GM04503 (cell line): ENCODE data around the gene RAB11FIP3.
"Not testable (repeated sequence)": the region's sequence is repeated elsewhere in the genome, so short reads cannot be mapped to it uniquely, and the experiment has no call there.

Source experiments
- DNase-seq: peaks from one replicate; pipeline ENCODE4 v3.0.0-alpha.2; 2012; ENCODE audit warnings: low read depth

Gene RAB11FIP3

DNA sequence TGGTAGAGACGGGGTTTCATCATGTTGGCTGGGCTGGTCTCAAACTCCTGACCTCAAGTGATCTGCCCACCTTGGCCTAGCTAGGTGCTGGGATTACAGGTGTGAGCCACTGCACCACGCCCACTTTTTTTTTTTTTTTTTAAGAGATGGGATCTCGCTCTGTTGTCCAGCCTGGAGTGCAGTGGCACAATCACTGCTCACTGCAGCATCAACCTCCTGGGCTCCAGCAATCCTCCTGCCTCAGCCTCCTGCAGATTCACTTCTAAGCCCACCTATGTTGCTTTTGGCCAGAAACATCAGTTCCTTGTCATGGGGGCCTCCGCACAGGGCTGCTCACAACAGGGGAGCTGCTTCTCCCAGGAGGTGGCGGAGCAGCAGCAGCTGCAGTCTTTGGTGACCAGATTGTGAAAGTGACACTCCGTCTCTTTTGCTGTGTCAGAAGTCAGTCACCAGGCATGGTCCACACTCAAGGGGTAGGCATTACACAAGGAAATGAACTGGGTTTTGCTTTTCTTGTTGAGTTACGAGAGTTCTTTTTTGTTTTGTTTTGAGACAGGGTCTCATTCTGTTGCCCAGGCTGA lies 32.9 kb upstream of the RAB11FIP3 start:
- no peak for DNase-seq

DNA sequence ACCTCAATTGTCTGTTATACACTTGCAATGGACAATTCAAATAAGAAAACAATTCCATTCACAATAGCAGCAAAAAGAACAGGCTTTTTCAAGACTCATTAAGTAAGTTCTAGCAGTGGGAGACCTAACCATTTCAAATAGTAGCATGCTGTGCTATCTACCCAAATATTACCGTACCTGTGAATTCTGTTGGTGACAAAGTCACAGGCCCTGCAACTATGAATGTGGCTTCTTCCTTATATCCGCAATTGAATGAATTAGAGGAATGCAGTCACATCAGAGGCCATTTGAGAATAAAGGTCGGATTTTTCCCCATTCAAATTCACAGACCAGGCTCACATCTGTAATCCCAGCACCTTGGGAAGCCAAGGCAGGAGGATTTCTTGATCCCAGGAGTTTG lies 29.2 kb upstream of the RAB11FIP3 start:
- DNase-seq, result no peak

DNA sequence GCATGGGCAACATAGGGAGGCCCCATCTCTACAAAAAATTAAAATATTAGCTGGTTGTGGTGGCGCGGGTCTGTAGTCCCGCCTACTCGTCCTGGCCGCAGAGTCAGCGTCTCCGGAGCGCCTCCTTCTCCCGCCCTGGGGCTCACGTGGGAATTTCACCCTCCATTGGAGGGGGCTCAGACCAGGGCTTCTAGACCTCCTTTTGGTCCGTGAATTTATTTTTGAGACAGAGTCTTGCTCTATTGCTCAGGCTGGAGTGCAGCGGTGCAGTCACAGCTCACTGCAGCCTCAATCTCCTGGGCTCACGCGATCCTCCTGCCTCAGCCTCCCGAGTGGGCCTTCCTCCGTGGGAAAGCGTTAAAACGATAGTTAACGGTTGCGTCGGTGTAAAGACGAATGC lies 28.8 kb upstream of the RAB11FIP3 start:
- no peak for DNase-seq

DNA sequence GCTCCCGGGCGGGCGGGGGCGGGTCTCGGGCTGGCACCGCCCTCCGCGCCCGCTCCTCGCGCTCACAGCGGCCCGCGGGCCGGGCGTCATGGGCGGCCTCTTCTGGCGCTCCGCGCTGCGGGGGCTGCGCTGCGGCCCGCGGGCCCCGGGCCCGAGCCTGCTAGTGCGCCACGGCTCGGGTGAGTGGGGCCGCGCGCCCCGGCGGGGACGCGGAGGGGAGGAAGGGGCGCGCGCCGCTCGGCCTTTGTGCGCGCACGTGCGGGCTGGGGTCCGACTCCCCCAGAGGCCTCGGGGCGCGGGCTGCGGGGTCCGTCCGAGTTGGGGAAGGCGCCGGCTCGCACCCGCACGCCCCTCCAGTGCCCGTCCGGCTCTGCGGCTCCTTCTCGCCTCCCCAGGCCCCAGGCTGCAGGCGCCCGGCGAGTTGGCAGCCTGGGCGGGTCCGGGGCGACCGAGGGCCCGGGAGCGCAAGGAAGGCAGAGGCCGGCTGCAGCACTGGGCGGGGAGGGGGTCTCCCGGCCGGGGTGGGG lies 28.3 kb upstream of the RAB11FIP3 start, which contains the start of gene NME4:
Gene NME4, plus strand, starts transcription at position 65 of the 527 bp plus-strand sequence. Its CDS starts 24 bp downstream, at position 89.
- DNase-seq, result no peak

DNA sequence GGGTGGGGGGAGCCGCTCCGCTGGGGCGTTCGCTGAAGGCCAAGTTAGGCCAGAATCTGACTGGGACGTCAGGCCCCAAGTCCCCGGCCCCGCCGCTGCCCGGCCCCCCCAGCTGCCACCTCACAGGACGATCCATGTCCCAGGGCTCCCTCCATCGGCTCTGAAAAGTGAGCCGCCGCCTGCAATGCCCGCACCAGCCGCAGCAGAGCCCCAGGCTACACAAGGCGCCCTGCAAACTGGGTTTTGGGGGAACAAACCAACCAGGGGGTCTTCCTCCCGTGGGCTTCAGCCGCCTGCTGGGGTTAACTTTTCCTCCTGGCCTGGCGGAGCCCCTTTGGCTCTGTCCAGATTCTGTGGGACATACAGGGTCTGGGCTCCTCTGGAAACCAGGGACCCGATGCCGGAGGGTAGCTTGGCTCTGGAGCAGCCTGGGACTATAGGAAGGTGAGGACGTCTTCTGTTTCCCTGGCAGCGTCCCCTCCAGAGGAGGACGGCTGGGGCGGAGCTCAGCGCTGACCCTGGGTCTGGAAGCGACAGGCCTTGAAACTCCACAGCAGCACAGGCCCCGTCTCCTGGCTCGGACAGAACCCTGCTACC lies 27.6 kb upstream of the RAB11FIP3 start:
- DNase-seq, result no peak

DNA sequence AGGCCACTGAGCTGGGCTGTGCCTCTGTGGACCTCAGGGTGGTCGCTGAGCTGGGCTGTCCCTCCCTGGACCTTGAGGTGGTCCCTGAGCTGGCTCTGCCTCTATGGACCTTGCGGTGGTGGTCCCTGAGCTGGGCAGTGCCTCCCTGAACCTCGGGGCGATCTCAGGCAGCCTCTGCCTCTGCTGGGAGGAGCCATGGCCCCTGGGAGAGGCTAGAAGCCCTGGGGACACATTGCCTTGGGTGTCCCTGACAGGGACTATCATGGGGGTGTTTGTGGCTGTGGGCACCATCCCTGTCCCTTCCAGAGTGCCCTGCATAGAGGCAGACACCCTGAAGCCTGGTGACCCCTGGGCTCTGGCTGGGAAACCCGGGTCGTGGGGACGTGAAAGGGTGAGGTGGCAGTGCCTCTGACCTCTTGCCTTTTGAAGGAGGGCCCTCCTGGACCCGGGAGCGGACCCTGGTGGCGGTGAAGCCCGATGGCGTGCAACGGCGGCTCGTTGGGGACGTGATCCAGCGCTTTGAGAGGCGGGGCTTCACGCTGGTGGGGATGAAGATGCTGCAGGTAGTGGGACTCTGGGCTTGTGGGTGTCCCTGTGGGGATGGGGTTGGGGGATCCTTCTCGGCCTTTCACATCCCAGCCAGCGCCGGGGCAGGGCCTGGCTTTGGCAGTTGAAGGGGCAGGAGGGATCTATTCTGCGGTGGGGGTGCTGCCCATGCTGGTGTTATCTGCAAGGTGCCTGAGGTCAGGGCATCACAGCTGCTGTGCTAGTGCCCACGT lies 26.7 kb upstream of the RAB11FIP3 start:
- no peak for DNase-seq

DNA sequence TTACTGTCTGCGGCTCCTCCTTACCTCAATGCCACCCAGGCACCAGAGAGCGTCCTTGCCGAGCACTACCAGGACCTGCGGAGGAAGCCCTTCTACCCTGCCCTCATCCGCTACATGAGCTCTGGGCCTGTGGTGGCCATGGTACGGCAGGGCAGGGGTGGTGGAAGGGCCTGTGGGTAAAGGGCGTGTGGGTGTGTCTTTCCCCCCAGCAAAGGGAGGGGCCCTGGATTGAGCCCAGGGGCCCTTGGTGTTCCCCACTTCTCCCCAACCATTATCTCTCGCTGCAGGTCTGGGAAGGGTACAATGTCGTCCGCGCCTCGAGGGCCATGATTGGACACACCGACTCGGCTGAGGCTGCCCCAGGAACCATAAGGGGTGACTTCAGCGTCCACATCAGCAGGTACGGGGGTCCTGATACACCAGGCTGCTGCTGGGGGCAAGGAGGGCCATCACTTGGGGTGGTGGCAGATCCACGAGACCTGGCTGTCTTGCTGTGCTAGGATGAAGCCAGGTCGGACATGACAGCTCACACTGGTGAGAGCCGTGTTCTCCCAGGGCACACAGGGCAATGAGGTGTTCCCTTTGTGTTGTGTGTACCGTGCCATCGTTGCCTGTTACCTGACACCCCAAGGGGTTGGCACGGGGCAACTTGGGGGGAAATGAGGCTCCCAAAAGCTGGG lies 26.0 kb upstream of the RAB11FIP3 start:
- DNase-seq, result no peak

DNA sequence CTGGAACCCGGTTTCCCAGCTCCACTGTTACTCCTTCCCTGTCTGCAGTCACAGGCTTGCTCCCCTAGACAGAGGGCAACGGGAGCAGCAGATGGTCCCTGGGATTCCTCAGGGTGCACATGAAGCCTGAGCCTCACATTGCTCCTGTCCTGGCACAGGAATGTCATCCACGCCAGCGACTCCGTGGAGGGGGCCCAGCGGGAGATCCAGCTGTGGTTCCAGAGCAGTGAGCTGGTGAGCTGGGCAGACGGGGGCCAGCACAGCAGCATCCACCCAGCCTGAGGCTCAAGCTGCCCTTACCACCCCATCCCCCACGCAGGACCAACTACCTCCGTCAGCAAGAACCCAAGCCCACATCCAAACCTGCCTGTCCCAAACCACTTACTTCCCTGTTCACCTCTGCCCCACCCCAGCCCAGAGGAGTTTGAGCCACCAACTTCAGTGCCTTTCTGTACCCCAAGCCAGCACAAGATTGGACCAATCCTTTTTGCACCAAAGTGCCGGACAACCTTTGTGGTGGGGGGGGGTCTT lies 25.3 kb upstream of the RAB11FIP3 start:
- no peak for DNase-seq

DNA sequence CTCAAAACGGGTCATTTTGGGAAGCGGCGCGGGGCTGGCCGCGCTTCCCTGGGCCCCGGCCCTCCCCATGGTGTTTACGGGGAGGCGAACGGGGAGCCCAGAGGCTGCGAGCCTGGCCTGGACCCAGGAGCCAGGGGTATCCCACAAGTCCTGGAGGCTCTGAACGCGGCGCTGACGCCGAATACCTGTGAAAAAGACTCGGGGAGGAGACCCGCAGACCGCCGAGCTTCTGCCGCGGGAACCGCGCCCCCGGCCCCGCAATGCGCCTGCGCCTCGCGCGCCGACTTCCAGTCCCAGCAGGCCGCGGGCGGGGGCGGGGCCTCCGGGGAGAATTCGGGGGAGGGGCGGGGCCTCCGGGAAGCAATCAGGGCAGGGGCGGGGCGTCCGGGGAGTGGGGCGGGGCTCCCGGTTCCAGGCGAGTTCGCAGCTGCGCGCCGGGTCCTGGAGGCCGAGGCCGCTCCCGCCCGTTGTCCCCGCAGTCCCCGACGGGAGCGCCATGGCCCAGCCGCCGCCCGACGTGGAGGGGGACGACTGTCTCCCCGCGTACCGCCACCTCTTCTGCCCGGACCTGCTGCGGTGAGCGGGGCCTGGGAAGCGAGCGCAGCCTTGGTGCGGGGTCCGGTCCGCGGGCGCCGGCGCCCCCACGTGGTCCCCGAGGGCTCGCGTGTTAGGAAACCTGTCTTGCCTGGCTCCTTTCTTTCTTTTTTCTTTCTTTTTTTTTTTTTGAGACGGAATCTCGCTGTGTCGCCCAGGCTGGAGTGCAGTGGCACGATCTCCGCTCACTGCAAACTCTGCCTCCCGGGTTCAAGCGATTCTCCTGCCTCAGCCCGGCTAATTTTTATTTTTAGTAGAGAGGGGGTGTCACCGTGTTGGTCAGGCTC lies 23.7 kb upstream of the RAB11FIP3 start, which contains the start of gene DECR2:
Gene DECR2, plus strand, starts transcription at position 418 of the 881 bp plus-strand sequence. Its CDS starts 79 bp downstream, at position 497.
- no peak for DNase-seq

DNA sequence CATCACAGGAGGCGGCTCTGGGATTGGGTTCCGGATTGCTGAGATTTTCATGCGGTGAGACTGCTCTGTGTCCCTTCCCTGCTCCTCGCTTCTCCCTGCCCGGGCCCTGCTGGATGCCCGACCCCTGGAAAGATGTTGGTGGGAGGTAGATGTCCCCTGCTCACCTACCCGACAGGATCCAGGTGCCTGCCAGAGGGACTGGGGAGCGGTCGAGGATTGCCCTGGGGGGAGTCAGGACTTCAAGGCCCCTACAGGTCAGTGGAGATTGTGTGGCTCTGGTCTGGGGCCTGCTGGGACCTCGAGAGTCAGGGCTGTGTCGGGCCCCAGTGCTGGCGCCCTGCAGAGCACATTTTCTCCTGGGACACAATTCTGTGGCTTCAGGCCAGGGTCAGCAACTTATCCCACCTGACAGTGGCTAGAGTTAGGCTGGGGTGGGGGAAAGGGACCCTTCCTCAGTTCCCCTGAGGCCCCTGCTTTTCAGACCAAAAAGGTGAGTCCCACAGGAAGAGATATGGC lies 20.4 kb upstream of the RAB11FIP3 start:
- DNase-seq, result no peak

DNA sequence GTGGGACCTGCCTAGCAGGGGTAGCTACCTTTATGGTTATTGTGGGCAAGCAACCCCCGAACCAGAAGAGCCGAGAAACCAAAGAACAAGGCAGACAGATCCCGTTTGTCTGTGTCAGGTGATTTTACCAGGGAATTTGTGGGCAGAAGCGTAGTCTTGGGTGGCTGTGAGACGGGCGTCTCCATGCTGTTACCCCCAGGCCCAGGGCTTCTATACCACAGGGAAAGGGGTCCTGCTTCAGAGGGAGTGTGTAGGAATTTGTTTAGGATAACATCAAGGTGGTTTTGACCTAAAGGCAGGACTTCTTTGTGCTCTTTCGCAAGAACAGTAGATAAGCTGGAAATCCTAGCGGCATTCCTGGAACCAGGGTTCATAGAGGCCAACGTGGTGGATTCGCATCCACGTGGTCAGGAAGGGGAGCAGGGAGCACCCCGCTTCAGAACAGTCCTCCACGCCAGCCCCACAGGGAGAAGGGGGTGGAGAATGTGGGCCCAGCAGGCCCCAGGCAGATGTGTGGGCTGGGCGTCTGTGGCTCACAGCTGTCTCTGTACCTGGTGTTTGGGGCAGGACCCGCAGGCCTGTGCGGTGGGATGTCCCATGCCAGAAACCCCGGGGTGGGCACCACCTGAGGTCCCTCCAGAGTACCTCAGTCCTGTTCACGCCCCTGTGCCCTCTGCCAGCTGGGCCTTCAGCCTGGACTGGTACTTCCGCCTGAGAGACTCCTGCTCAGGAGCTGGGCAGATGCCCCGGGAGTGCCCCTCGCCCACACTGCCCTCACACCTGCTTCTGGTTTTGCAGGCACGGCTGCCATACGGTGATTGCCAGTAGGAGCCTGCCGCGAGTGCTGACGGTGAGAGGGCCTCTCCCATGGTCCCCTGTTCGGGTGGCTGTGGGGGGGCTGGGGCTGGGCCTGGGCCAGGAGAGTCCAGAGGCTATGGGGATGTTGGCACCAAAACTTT lies 19.6 kb upstream of the RAB11FIP3 start:
- no peak for DNase-seq

DNA sequence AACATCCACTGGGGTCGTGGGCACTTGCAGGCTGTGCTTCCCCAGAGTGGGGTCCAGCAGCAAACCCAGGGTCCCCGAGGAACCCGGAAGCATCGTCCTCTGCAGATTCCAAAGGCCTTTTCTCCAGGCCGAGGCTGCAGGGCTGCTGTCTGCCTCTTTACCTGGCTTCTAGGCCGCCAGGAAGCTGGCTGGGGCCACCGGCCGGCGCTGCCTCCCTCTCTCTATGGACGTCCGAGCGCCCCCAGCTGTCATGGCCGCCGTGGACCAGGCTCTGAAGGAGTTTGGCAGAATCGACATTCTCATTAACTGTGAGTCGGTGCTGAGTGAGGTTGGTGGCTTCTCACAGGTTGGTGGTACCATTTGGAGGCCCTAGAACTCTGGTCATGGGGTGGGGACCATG lies 18.2 kb upstream of the RAB11FIP3 start:
- no peak for DNase-seq

DNA sequence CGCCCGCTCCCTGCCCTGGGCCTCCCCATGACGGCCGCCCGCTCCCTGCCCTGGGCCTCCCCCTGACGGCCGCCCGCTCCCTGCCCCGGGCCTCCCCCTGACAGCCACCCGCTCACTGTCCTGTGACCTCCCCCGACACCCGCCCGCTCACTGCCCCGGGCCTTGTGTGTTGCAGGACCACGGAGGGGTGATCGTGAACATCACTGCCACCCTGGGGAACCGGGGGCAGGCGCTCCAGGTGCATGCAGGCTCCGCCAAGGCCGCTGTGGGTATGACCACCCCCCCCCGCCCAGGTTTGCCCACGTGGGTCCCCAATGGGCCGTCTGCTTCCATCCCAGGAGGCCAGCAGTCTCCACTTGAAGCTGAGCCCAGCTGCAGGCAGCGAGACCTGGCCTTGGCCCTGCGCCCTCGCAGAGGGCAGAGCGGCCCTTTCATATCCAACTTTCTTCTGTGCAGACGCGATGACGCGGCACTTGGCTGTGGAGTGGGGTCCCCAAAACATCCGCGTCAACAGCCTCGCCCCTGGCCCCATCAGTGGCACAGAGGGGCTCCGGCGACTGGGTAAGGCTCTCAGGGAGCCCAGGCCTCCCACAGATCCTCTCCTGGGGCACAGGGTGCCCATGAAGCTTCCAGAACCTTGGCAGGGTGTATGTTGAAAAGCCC lies 14.8 kb upstream of the RAB11FIP3 start:
- DNase-seq, result no peak

DNA sequence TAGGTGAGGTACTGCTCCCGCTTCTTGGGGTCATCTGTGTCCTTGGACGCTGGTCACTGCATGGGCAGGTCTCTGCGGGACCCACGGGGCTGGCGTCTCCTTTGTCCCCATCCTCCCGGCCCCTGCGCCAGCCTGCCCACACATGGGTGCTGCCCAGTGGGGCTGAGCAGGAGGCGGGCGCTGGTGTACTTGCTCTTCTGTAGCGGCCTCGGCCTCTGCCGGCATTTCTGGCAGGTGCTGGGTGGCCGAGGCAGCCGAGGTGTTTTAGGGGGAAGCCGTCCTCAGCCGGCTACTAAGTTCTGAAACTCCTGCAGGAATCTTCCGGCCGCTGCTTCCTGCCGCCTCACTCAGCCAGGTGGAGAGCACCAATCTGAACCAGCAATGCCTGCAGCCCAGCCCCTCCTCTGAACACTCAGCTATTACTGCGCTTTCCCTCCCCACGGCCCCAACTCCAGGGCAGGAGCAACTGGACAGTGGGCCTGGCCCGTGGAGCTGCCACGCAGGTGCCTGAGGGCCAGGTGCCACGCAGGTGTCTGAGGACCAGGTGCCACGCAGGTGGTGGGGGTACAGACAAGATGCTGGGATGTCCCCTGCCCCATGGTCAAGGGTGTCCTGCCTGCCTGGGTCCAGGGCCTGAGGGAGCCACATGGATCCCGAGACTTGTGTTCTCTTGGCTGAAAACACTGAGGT lies 13.7 kb upstream of the RAB11FIP3 start:
- no peak for DNase-seq

DNA sequence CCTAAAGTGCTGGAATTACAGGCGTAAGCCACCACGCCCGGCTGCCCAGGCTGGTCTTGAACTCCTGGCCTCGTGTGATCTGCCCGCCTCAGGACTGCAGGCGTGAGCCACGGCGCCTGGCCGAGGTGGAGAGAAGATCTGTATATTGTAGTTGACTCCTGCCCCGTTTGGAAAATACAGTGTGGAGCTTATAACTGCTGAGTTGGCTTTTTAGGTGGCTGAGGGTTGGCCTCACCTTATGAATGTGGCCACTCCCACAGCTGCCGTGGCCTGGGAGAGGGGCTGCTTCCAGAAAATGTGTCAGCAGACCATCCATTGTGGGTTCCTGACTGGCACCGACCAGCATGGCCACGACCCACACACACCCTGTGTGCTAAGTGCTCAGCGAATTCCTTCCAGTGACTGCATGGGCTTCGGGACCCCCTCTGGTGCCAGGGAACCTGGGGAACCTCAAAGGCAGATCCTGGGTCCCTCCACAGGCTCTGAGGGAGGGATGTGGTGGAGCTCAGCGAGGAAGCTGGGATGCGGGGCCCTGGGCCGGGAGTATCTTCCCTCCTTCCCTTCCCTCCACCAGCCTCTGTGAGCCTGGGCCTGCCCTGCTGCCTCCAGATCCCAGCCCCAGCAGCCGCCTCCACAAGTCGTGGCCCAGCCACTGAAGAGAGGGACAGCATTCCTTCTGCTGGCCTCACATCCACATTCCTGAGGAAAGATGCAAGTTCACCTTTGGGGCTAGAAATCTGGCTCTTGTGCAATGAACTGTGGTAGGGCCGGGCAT lies 10.9 kb upstream of the RAB11FIP3 start:
- DNase-seq, result no peak

DNA sequence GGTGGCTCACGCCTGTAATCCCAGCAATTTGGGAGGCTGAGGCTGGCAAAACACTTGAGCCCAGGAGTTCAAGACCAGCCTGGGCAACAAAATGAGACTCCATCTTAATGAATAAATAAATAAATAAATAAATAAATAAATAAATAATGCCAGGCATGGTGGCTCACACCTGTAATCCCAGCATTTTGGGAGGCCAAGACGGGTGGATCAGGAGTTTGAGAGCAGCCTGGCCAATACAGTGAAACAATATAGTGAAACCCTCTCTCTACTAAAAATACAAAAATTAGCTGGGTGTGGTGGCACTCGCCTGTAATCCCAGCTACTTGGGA lies 10.3 kb upstream of the RAB11FIP3 start:
- DNase-seq, result not testable (repeated sequence)

DNA sequence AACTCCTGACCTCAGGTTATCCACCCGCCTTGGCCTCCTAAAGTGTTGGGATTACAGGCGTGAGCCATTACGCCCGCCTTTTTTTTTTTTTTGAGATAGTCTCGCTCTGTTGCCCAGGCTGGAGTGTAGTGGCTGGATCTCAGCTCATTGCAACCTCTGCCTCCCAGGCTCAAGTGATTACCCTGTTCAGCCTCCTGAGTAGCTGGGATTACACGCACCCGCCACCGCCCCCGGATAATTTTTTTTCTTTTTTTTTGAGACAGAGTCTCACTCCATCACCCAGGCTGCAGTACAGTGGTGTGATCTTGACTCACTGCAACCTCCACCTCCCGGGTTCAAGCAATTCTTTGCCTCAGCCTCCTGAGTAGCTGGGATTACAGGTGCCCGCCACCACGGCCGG lies 3.3 kb upstream of the RAB11FIP3 start:
- not testable (repeated sequence) for DNase-seq
